ENCODE measurements around the gene CAPN10.

The CAPN10 gene

DNA sequence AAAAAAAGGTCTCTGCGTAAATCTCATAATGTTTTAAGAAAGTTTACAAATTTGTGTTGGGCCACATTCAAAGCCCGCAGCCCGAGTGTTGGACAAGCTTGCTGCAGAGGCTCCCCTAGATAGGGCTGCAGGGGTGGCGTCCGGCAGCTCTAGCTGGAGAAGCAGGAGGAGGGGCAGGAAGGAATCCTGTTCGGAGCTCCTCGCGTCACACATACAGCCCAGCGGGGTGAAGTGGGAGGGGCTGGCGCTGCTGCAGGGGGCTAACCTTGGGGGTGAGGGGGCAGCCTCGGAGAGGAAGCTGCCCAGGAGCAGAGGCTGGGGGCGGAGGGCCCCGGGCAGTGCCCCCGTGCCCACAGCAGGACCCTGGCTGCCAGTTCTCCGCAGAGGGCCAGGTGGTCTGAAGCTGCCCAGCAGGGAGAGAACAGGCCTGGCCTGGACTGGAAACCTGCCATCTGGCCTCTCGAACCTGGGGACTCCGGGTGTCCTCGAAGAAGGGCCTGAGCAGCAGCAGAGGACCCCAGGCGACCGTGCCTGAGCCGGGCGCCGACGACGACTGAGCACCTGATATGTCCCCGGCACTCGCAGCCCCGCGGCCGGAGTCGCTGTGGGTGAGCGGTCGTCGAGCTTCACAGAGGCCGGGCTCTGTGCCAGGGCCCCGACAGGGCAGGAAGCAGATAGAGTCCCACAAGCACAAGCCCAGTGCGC, 36.1 kb downstream of the CAPN10 start:
- Histone ChIP-seq H3K36me3 (peaks cover 0 to 16% (median 0%) of the 10 kb centered on the region in 3 donors), H3K9me3 (no peaks in the 10 kb centered on the region), H3K4me1 (peaks cover 0 to 3% (median 0%) of the 10 kb centered on the region in 4 donors), H3K27ac (no peak overlapping the region), H3K4me3 (no peak overlapping the region), H3K27me3 (peaks cover 0 to 3% of the 10 kb centered on the region in 2 donors)
- intact Hi-C loops (cut with DNase I; ENCODE audit: low total_unique reads): no loop called here
- no peak for TF ChIP-seq CTCF (IDR thresholded peaks at IDR 0.05)
- DNase-seq: peak; percentile 22 to 62

GRCh38 chr2:240623531-240624010, 37.0 kb downstream of the CAPN10 start:
- no peaks in the 10 kb centered on the region for H3K9me3 ChIP-seq
- H3K4me3 ChIP-seq: no peak overlapping the region
- H3K27me3 ChIP-seq: peaks cover 0 to 3% of the 10 kb centered on the region in 2 donors
- peaks cover 0 to 16% (median 0%) of the 10 kb centered on the region in 3 donors for H3K36me3 ChIP-seq
- peaks cover 0 to 3% (median 0%) of the 10 kb centered on the region in 4 donors for H3K4me1 ChIP-seq
- TF ChIP-seq CTCF (IDR thresholded peaks at IDR 0.05): no peak
- intact Hi-C loops (cut with DNase I; ENCODE audit: low total_unique reads): no loop called here
- peak; percentile 18 to 61 for DNase-seq
- no peak overlapping the region for H3K27ac ChIP-seq

GRCh38 chr2:240624011-240624949, 37.7 kb downstream of the CAPN10 start:
- Histone ChIP-seq H3K27ac (no peak overlapping the region), H3K27me3 (peaks cover 0 to 3% of the 10 kb centered on the region in 2 donors), H3K4me3 (no peak overlapping the region), H3K36me3 (peaks cover 0 to 10% (median 0%) of the 10 kb centered on the region in 3 donors), H3K4me1 (peaks cover 0 to 3% (median 0%) of the 10 kb centered on the region in 4 donors), H3K9me3 (no peaks in the 10 kb centered on the region)
- peak; percentile 17 to 35 for DNase-seq
- TF ChIP-seq CTCF (IDR thresholded peaks at IDR 0.05): no peak
- intact Hi-C loops (cut with DNase I; ENCODE audit: low total_unique reads): no loop called here

DNA sequence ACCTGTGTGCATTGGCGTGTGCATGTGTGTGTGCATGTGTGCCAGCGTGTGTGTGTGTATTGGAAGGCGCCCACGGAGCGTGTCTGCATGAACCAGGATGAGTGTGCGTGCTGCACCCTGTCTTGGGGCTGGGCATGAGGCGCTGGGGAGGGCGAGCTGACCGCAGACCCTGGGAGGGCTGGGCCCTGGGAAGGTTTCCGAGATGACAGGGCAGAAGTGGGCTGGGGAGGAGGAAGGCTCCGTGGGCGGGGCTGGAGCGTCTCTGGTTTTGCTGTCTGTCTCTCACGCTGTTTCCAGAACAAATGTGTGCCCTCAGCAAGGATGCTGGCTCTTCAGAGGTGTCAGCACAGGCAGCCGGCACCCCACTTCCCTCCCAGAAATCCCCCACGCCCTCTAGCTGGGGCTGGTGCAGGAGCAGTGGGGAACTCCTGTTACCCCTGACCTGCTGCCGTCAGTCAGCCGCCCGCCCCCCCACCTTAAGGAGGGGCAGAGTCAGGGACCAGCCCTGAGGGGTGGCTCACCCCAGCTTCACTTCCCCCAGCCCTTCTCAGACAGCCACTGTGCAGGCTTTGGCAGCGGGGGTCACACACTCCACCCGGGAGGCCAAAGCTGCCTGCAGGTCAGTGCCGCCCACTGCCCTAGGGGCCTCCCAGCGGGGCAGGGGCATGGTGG, 38.6 kb downstream of the CAPN10 start, which contains the start of gene GPR35:
GPR35 (plus strand) TSS at position 531 of the 672 bp plus-strand sequence. CDS start 4,473 bp downstream, outside the sequence.
- H3K4me3 ChIP-seq: no peak within 1 kb of the TSS
- DNase-seq: peak; percentile 23 to 68
- peaks cover 0 to 3% of the 10 kb centered on the region in 2 donors for H3K27me3 ChIP-seq
- H3K36me3 ChIP-seq: peaks cover 0 to 16% (median 0%) of the 10 kb centered on the region in 3 donors
- intact Hi-C loops (cut with DNase I; ENCODE audit: low total_unique reads): no loop called here
- H3K9me3 ChIP-seq: no peaks in the 10 kb centered on the region
- TF ChIP-seq CTCF (IDR thresholded peaks at IDR 0.05): no peak
- no peak within 1 kb of the TSS for H3K27ac ChIP-seq
- peaks cover 0 to 3% (median 0%) of the 10 kb centered on the region in 4 donors for H3K4me1 ChIP-seq

Data from tibial artery (tissue), 4 donors.